Smooth muscle cell (in vitro differentiated cells): ENCODE data around the gene CYP3A4. TPM values are rescaled to one million over a fixed set of nuclear protein-coding genes. Genes with fewer than 3 reads are reported as not detected.

ENCODE experiments used
- DNase-seq: peaks from one replicate; lab custom pipeline; 2025; ENCODE audit not compliant: unreplicated experiment; lab: John Stamatoyannopoulos, UW
- H2AFZ ChIP-seq: fragments of 200-600 bp; sonication (generic); 2 replicates; pipeline ENCODE4 v1.6.0; 2016; ENCODE audit warnings: antibody characterized with exemption, low read depth, mild to moderate bottlenecking
- H3F3A ChIP-seq: fragments of 200-600 bp; sonication (generic); 2 replicates; pipeline ENCODE4 v1.6.0; 2017; ENCODE audit warnings: antibody characterized with exemption, low read depth
- H3K27ac ChIP-seq: fragments of 200-600 bp; sonication (generic); 2 replicates; pipeline ENCODE4 v1.5.1; 2016; ENCODE audit warnings: low read depth, mild to moderate bottlenecking
- H3K27me3 ChIP-seq: fragments of 200-600 bp; sonication (generic); 2 replicates; pipeline ENCODE4 v1.6.1; 2016; ENCODE audit warnings: low read depth, mild to moderate bottlenecking
- H3K36me3 ChIP-seq: fragments of 200-600 bp; sonication (generic); 2 replicates; pipeline ENCODE4 v1.5.1; 2016; ENCODE audit warnings: low read depth
- H3K4me1 ChIP-seq: fragments of 200-600 bp; sonication (generic); 2 replicates; pipeline ENCODE4 v1.5.1; 2016; ENCODE audit warnings: low read depth
- H3K4me2 ChIP-seq: fragments of 200-600 bp; sonication (generic); 2 replicates; pipeline ENCODE4 v1.6.0; 2016; ENCODE audit warnings: mild to moderate bottlenecking
- H3K4me3 ChIP-seq: fragments of 200-600 bp; sonication (generic); 2 replicates; pipeline ENCODE4 v1.5.1; 2016; ENCODE audit warnings: mild to moderate bottlenecking
- H3K79me2 ChIP-seq: fragments of 200-600 bp; sonication (generic); 2 replicates; pipeline ENCODE4 v1.6.0; 2016; ENCODE audit warnings: low read depth, mild to moderate bottlenecking
- H3K9ac ChIP-seq: fragments of 200-600 bp; sonication (generic); 2 replicates; pipeline ENCODE4 v1.6.0; 2016; ENCODE audit warnings: low read depth
- H3K9me3 ChIP-seq: fragments of 200-600 bp; sonication (generic); replicated peaks from 2 replicates; pipeline ENCODE4 v1.5.1; 2016; ENCODE audit warnings: low read depth
- H4K20me1 ChIP-seq: fragments of 200-600 bp; sonication (generic); 2 replicates; pipeline ENCODE4 v1.6.0; 2016; ENCODE audit warnings: low read depth
- WGBS: methylation state at CpG from one replicate; pipeline ENCODE4 v1.1.7; 2016; ENCODE audit warnings: low lambda C conversion rate; 5-methylcytosine and 5-hydroxymethylcytosine counted together
- polyA plus RNA-seq: library from polyadenylated mRNA; unstranded; fragments of >200 nt; fragmentation: Nextera tagmentation; extraction: Ambion mirVana; gene quantifications from 2 replicates; pipeline ENCODE4 v1.2.1, GENCODE V29; 2016
- total RNA-seq: library from RNA; depleted of rRNA; stranded (reverse); fragments of >200 nt; gene quantifications from 2 replicates; pipeline ENCODE4 v1.2.3, GENCODE V29; 2014
- TF ChIP-seq, protein P1 (sequence below): fragments of 200-600 bp; sonication (generic); IDR thresholded peaks from 2 replicates; pipeline ENCODE4 v1.5.1; 2017; ENCODE audit warnings: borderline replicate concordance, mild to moderate bottlenecking, antibody characterized with exemption; ENCODE audit not compliant: insufficient read depth, poor library complexity, severe bottlenecking

Gene CYP3A4
- total and polyA plus RNA-seq, 2 experiments from 2014 or later: not detected

DNA sequence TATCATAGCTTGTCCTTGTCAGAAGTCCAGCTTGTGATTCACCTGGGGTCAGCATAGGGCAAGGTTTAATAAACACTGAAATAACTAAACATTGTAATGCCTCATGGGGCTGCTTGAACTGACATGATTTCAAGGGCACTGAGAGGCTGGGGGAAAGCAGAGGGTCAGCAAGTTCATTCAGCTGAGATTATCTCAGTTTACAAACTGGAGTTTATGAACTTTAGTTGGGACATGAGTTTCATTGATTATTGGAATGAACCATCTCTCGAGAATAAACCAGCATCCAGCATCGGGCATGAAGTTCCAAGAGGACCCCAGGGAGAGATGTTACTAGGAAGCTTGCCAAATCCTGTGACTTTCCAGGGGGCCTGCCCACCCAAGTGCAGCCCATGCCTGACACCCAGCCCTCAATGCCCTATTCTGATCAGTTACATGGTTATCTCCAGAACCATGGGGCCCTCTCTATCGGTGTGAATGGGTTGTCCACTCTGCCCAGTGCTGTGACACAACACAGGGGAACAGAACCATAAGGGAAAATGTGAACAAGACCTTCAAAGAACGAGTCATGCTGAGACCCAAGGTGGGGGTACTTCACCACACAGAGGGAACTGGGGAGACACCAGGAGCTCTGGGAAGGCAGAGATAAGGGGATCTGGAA is 41.1 kb downstream of the CYP3A4 start:
- Histone ChIP-seq H3K36me3 (no peaks in the 10 kb centered on the region), H3K4me2 (no peak overlapping the region), H3K27ac (no peak overlapping the region), H2AFZ (no peak overlapping the region), H3K79me2 (no peaks in the 10 kb centered on the region), H3K27me3 (no peaks in the 10 kb centered on the region), H3K9me3 (no peaks in the 10 kb centered on the region), H3F3A (no peaks in the 10 kb centered on the region), H3K4me1 (no peaks in the 10 kb centered on the region), H4K20me1 (no peaks in the 10 kb centered on the region), H3K4me3 (no peak overlapping the region), H3K9ac (no peak overlapping the region)
- 85% methylated on average over 4 of the region's 4 CpGs for WGBS
- no peak for DNase-seq
- TF ChIP-seq, protein P1, sequence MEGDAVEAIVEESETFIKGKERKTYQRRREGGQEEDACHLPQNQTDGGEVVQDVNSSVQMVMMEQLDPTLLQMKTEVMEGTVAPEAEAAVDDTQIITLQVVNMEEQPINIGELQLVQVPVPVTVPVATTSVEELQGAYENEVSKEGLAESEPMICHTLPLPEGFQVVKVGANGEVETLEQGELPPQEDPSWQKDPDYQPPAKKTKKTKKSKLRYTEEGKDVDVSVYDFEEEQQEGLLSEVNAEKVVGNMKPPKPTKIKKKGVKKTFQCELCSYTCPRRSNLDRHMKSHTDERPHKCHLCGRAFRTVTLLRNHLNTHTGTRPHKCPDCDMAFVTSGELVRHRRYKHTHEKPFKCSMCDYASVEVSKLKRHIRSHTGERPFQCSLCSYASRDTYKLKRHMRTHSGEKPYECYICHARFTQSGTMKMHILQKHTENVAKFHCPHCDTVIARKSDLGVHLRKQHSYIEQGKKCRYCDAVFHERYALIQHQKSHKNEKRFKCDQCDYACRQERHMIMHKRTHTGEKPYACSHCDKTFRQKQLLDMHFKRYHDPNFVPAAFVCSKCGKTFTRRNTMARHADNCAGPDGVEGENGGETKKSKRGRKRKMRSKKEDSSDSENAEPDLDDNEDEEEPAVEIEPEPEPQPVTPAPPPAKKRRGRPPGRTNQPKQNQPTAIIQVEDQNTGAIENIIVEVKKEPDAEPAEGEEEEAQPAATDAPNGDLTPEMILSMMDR: no peak

DNA sequence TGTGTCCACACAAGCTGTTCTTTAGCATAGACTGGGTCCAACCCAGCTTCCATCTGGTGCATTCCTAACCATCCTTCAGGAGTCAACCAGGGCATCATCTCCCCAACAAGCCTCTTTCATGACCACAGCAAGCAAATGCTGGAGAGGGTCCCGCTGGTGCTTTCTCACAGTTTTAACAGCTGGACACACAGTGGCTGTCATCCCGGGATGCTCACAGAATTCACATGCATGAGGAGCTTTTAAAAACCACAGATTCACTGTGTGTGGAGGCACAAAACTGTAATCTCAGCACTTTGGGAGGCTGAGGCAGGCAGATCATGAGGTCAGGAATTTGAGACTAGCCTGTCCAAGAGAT is 42.6 kb downstream of the CYP3A4 start:
- TF ChIP-seq, protein P1: no peak
- Histone ChIP-seq H3K79me2 (no peaks in the 10 kb centered on the region), H3F3A (no peaks in the 10 kb centered on the region), H3K27me3 (no peaks in the 10 kb centered on the region), H3K9ac (no peak overlapping the region), H3K27ac (no peak overlapping the region), H3K36me3 (no peaks in the 10 kb centered on the region), H3K4me1 (no peaks in the 10 kb centered on the region), H3K9me3 (no peaks in the 10 kb centered on the region), H3K4me2 (no peak overlapping the region), H3K4me3 (no peak overlapping the region), H4K20me1 (no peaks in the 10 kb centered on the region), H2AFZ (no peak overlapping the region)
- DNase-seq: no peak
- WGBS: 90% methylated on average over 2 of the region's 2 CpGs

DNA sequence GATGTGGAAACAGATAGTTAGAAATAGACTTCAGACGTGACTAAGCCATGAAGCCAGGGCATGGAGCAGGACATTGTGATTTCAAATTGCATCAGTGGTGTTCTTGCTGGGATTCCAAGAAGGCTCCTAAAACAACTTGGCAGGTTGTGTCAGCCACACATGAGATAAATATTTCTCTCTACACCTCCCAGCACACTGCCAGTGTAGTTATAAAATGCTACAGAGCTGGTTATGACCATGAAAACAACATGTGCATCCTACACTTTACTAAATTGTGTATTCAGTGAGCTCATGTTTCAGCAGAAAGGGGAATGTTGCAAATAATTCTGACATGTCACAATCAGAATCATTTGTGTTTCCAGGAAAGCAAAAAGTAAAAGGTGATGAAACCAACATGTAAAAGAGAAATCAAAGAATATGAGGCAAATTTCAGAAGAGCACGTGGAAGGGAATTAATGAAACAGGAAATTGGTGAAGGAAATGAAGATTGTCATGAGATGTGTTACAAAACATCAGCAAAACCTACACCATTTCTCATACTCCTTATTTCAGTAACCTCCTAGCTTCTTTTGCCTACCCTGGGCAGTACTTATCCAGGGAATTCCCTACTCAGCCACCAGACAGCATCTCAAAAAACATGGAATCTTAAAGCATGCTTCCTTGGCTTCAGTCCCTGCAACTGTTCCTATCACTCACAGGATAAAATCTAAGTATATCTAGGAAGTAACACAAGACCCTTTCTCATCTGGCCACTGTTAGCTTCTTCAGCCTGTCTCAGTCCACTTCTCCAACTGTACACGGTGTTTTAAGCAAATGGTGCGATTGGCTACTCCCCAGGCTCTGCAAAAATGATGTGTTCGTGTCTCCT is 43.2 kb downstream of the CYP3A4 start:
- DNase-seq: no peak
- WGBS: 87% methylated on average over 5 of the region's 5 CpGs
- no peak overlapping the region for H3K4me2 ChIP-seq
- no peak overlapping the region for H3K27ac ChIP-seq
- no peaks in the 10 kb centered on the region for H3K4me1 ChIP-seq
- no peaks in the 10 kb centered on the region for H3K36me3 ChIP-seq
- H3K27me3 ChIP-seq: no peaks in the 10 kb centered on the region
- H3K4me3 ChIP-seq: no peak overlapping the region
- no peaks in the 10 kb centered on the region for H3K9me3 ChIP-seq
- H3K9ac ChIP-seq: no peak overlapping the region
- H3K79me2 ChIP-seq: no peaks in the 10 kb centered on the region
- H3F3A ChIP-seq: no peaks in the 10 kb centered on the region
- no peaks in the 10 kb centered on the region for H4K20me1 ChIP-seq
- TF ChIP-seq, protein P1: no peak
- no peak overlapping the region for H2AFZ ChIP-seq
